Transverse colon (tissue), 4 donors: ENCODE results near the gene CD82. TPM values are rescaled to one million over a fixed set of nuclear protein-coding genes. Genes with fewer than 3 reads are reported as not detected.

Source experiments
- DNase-seq: peaks from one replicate; pipeline ENCODE4 v3.0.0-alpha.2; 2019
- H3K27ac ChIP-seq, 4 donors: fragments of 200-600 bp; sonication (generic); 2 replicates each; pipeline ENCODE4 v1.5.1; 2016 to 2018; ENCODE audit warnings: inconsistent platforms in 4 of 4
- H3K27me3 ChIP-seq: fragments of 200-600 bp; sonication (generic); 2 replicates; pipeline ENCODE4 v1.5.1; 2017; ENCODE audit warnings: inconsistent platforms
- H3K36me3 ChIP-seq, 4 donors: fragments of 200-600 bp; sonication (generic); 2 replicates each; pipeline ENCODE4 v1.5.1; 2017 to 2019; ENCODE audit warnings: inconsistent platforms in 4 of 4
- H3K4me1 ChIP-seq, 4 donors: fragments of 200-600 bp; sonication (generic); 2 replicates each; pipeline ENCODE4 v1.5.1; 2017 to 2020; ENCODE audit warnings: inconsistent platforms in 4 of 4
- H3K4me3 ChIP-seq, 4 donors: fragments of 200-600 bp; sonication (generic); 1 replicate in 1 of 4; 2 replicates in 3 of 4; pipeline versions ENCODE4 v1.5.1 to v1.6.1; 2017 to 2019; ENCODE audit warnings: inconsistent platforms in 4 of 4
- H3K9me3 ChIP-seq, 2 donors: fragments of 200-600 bp; sonication (generic); 2 replicates each; pipeline ENCODE4 v1.5.1; 2017 to 2019; ENCODE audit warnings: inconsistent platforms in 2 of 2
- CTCF ChIP-seq, 5 experiments: fragments of 200-600 bp in 3 of 5; fragments of 450-650 bp in 2 of 5; sonication (generic) in 3 of 5; IDR thresholded peaks; 1 replicate in 2 of 5; 2 replicates in 3 of 5; pipeline ENCODE4 v1.5.1; 2016 to 2017; ENCODE audit warnings: antibody characterized with exemption in 5 of 5, inconsistent platforms in 3 of 5, mild to moderate bottlenecking in 2 of 5, moderate library complexity in 1 of 5
- EP300 ChIP-seq: sonication (generic); formaldehyde crosslinking; IDR thresholded peaks from one replicate; pipeline ENCODE4 v1.6.1; 2017; ENCODE audit warnings: antibody characterized with exemption, low read depth
- POLR2A ChIP-seq: fragments of 450-650 bp; IDR thresholded peaks from one replicate; pipeline ENCODE4 v1.6.1; 2016; ENCODE audit warnings: antibody characterized with exemption, mild to moderate bottlenecking, moderate library complexity
- POLR2AphosphoS5 ChIP-seq, 3 donors: sonication (generic); formaldehyde crosslinking; IDR thresholded peaks; one replicate each; pipeline ENCODE4 v1.6.1; 2016; ENCODE audit warnings: antibody characterized with exemption in 3 of 3
- WGBS, 2 donors: methylation state at CpG; one replicate each; pipeline ENCODE4 v1.1.5; 2018; ENCODE audit warnings: low coverage in 1 of 2; 5-methylcytosine and 5-hydroxymethylcytosine counted together
- in situ Hi-C, 4 donors: fragments of 200-750 bp; cut with MboI; loops; one replicate each; pipeline versions ENCODE4 v1.15.0 to v1.15.1; 2017; ENCODE audit warnings: low sequenced_read_pairs in 3 of 4, low pct_ligation_motif_present in 1 of 4, low pct_unique_long_range_greater_than_20kb in 1 of 4
- intact Hi-C: fragments of 100-400 bp; cut with DNase I; formaldehyde crosslinking; loops from one replicate; pipeline ENCODE4 v1.15.1; 2023; ENCODE audit warnings: low total_unique reads
- total RNA-seq, 4 donors: library from RNA; depleted of rRNA; stranded (reverse); fragments of >200 nt; gene quantifications; one replicate each; pipeline ENCODE4 v1.1.0, GENCODE V29; 2016

CD82 gene
- total RNA-seq, 4 donors from 2014 or later, result 7.9 to 23.1 (median 14.0) TPM

GRCh38 chr11:44615041-44615755 lies 49.7 kb downstream of the CD82 start:
- no peak for TF ChIP-seq POLR2AphosphoS5 (IDR thresholded peaks at IDR 0.05)
- no peak for TF ChIP-seq EP300
- TF ChIP-seq CTCF (IDR thresholded peaks at IDR 0.05), result no peak
- no peak for TF ChIP-seq POLR2A
- Histone ChIP-seq H3K4me3 (no peak overlapping the region), H3K36me3 (no peaks in the 10 kb centered on the region), H3K9me3 (no peaks in the 10 kb centered on the region), H3K27ac (no peak overlapping the region), H3K27me3 (no peaks in the 10 kb centered on the region), H3K4me1 (no peaks in the 10 kb centered on the region)
- in situ Hi-C loops (loop anchor here in 3 of 4 donors (5.0 to 10.0 kb wide), 2 partner anchors 58 to 60 kb away; no protein-coding TSS in a partner anchor), intact Hi-C loops (no loop called here)
- 78 to 80% methylated on average over 4 to 14 of the region's 15 CpGs for WGBS, 2 donors
- DNase-seq, result no peak

- intact Hi-C loops, result no loop called here
- TF ChIP-seq CTCF (IDR thresholded peaks at IDR 0.05), result no peak
- in situ Hi-C loops, result loop anchor here in 3 of 4 donors (5.0 to 10.0 kb wide), 2 partner anchors 59 to 61 kb away; no protein-coding TSS in a partner anchor
Measured at GRCh38 chr11:44615913-44616791, 50.7 kb downstream of the CD82 start.

GRCh38 chr11:44617671-44618461 lies 52.4 kb downstream of the CD82 start:
- WGBS, 2 donors, result 90% methylated on average over 2 to 18 of the region's 18 CpGs
- intact Hi-C loops (loop anchor here (1.0 kb wide), 1 partner anchor 61 kb away; no protein-coding TSS in a partner anchor), in situ Hi-C loops (loop anchor here in 3 of 4 donors (5.0 to 10.0 kb wide), 2 partner anchors 61 to 63 kb away; no protein-coding TSS in a partner anchor)
- Histone ChIP-seq H3K27ac (no peak overlapping the region), H3K4me3 (no peak overlapping the region), H3K27me3 (no peaks in the 10 kb centered on the region), H3K36me3 (no peaks in the 10 kb centered on the region), H3K4me1 (peaks cover 0 to 8% (median 2%) of the 10 kb centered on the region in 4 donors), H3K9me3 (no peaks in the 10 kb centered on the region)
- DNase-seq, result peak; percentile 6
- TF ChIP-seq POLR2A, result no peak
- no peak for TF ChIP-seq POLR2AphosphoS5 (IDR thresholded peaks at IDR 0.05)
- TF ChIP-seq CTCF (IDR thresholded peaks at IDR 0.05), result no peak
- no peak for TF ChIP-seq EP300

More at GRCh38 chr11:44615913-44616791, 50.7 kb downstream of the CD82 start:
- peaks cover 0 to 5% (median 1%) of the 10 kb centered on the region in 4 donors for H3K4me1 ChIP-seq
- no peak overlapping the region for H3K27ac ChIP-seq
- no peaks in the 10 kb centered on the region for H3K36me3 ChIP-seq
- H3K4me3 ChIP-seq, result no peak overlapping the region
- no peaks in the 10 kb centered on the region for H3K9me3 ChIP-seq
- no peak for DNase-seq
- 86 to 100% methylated on average over 4 to 14 of the region's 14 CpGs for WGBS, 2 donors
- H3K27me3 ChIP-seq, result no peaks in the 10 kb centered on the region
